Measurements from ENCODE around the gene MAST4. TPM values are rescaled to one million over a fixed set of nuclear protein-coding genes. Genes with fewer than 3 reads are reported as not detected.
"Not testable (repeated sequence)": the region's sequence is repeated elsewhere in the genome, so short reads cannot be mapped to it uniquely, and the experiment has no call there.

Gene MAST4
- polyA plus RNA-seq, 1 donor from 2014 or later, result 11.8 TPM

- H3K4me1 Mint-ChIP-seq, result peaks cover 0 to 5% (median 2%) of the 10 kb centered on the region in 3 donors
- H3K27ac Mint-ChIP-seq, result no peak overlapping the region
- H3K9me3 Mint-ChIP-seq, result peaks cover 1 to 4% (median 1%) of the 10 kb centered on the region in 3 donors
- H3K36me3 Mint-ChIP-seq, result peaks cover 4% of the 10 kb centered on the region
- no peak overlapping the region for H3K4me3 Mint-ChIP-seq
- H3K27me3 Mint-ChIP-seq, result no peaks in the 10 kb centered on the region
Observed at GRCh38 chr5:66743344-66743743, 147.2 kb downstream of the MAST4 start.

- no peaks in the 10 kb centered on the region for H3K27me3 Mint-ChIP-seq
- H3K27ac Mint-ChIP-seq, result no peak overlapping the region
- peaks cover 1 to 4% (median 1%) of the 10 kb centered on the region in 3 donors for H3K9me3 Mint-ChIP-seq
Observed at GRCh38 chr5:66744040-66744439, 147.8 kb downstream of the MAST4 start.

GRCh38 chr5:66745297-66745696 lies 149.1 kb downstream of the MAST4 start:
- Mint-ChIP-seq H3K27ac (no peak overlapping the region), H3K27me3 (no peaks in the 10 kb centered on the region), H3K9me3 (peaks cover 1 to 4% (median 1%) of the 10 kb centered on the region in 3 donors), H3K4me3 (no peak overlapping the region), H3K36me3 (peaks cover 4% of the 10 kb centered on the region), H3K4me1 (peaks cover 0 to 5% (median 2%) of the 10 kb centered on the region in 3 donors)

More at GRCh38 chr5:66744040-66744439, 147.8 kb downstream of the MAST4 start:
- Mint-ChIP-seq H3K4me1 (peaks cover 0 to 5% (median 2%) of the 10 kb centered on the region in 3 donors), H3K36me3 (peaks cover 4% of the 10 kb centered on the region), H3K4me3 (no peak overlapping the region)

GRCh38 chr5:66747607-66748006 lies 151.4 kb downstream of the MAST4 start:
- Mint-ChIP-seq H3K4me3 (no peak overlapping the region), H3K27me3 (no peaks in the 10 kb centered on the region), H3K27ac (no peak overlapping the region), H3K4me1 (peaks cover 0 to 3% (median 2%) of the 10 kb centered on the region in 3 donors), H3K36me3 (peaks cover 4% of the 10 kb centered on the region), H3K9me3 (peaks cover 1 to 4% (median 1%) of the 10 kb centered on the region in 3 donors)

- H3K4me1 Mint-ChIP-seq, result not testable (repeated sequence)
Observed at GRCh38 chr5:66752668-66753067, 156.5 kb downstream of the MAST4 start.

GRCh38 chr5:66757219-66757833 lies 161.1 kb downstream of the MAST4 start:
- Mint-ChIP-seq H3K4me1 (peaks cover 6 to 17% (median 9%) of the 10 kb centered on the region in 3 donors), H3K27me3 (no peaks in the 10 kb centered on the region), H3K27ac (no peak overlapping the region), H3K4me3 (no peak overlapping the region), H3K36me3 (peaks cover 2% of the 10 kb centered on the region), H3K9me3 (no peaks in the 10 kb centered on the region)

More at GRCh38 chr5:66752668-66753067, 156.5 kb downstream of the MAST4 start:
- H3K9me3 Mint-ChIP-seq, H3K4me3 Mint-ChIP-seq, H3K27ac Mint-ChIP-seq, H3K36me3 Mint-ChIP-seq, H3K27me3 Mint-ChIP-seq: not testable (repeated sequence)

GRCh38 chr5:66757834-66758371 lies 161.7 kb downstream of the MAST4 start:
- H3K9me3 Mint-ChIP-seq, result no peaks in the 10 kb centered on the region
- no peaks in the 10 kb centered on the region for H3K27me3 Mint-ChIP-seq
- H3K4me3 Mint-ChIP-seq, result no peak overlapping the region
- H3K36me3 Mint-ChIP-seq, result peaks cover 2% of the 10 kb centered on the region
- H3K4me1 Mint-ChIP-seq, result peaks cover 6 to 17% (median 9%) of the 10 kb centered on the region in 3 donors
- H3K27ac Mint-ChIP-seq, result no peak overlapping the region

- Mint-ChIP-seq H3K27me3 (no peaks in the 10 kb centered on the region), H3K36me3 (no peaks in the 10 kb centered on the region), H3K27ac (no peak overlapping the region)
Observed at GRCh38 chr5:66769030-66769733, 173.0 kb downstream of the MAST4 start.

GRCh38 chr5:66769839-66770617 lies 173.8 kb downstream of the MAST4 start:
- H3K27me3 Mint-ChIP-seq, result no peaks in the 10 kb centered on the region
- no peaks in the 10 kb centered on the region for H3K36me3 Mint-ChIP-seq
- no peak overlapping the region for H3K4me3 Mint-ChIP-seq
- H3K4me1 Mint-ChIP-seq, result no peaks in the 10 kb centered on the region
- H3K27ac Mint-ChIP-seq, result no peak overlapping the region
- H3K9me3 Mint-ChIP-seq, result no peaks in the 10 kb centered on the region

More at GRCh38 chr5:66769030-66769733, 173.0 kb downstream of the MAST4 start:
- H3K4me3 Mint-ChIP-seq, result peak overlapping the region in 1 of 4 donors; percentile 12
- no peaks in the 10 kb centered on the region for H3K4me1 Mint-ChIP-seq
- H3K9me3 Mint-ChIP-seq, result no peaks in the 10 kb centered on the region

GRCh38 chr5:66777868-66778267 lies 181.7 kb downstream of the MAST4 start:
- H3K4me1 Mint-ChIP-seq, result peaks cover 0 to 2% (median 0%) of the 10 kb centered on the region in 3 donors
- no peaks in the 10 kb centered on the region for H3K27me3 Mint-ChIP-seq
- no peaks in the 10 kb centered on the region for H3K36me3 Mint-ChIP-seq
- H3K9me3 Mint-ChIP-seq, result peaks cover 0 to 2% (median 0%) of the 10 kb centered on the region in 3 donors
- no peak overlapping the region for H3K27ac Mint-ChIP-seq
- no peak overlapping the region for H3K4me3 Mint-ChIP-seq

- Mint-ChIP-seq H3K36me3 (no peaks in the 10 kb centered on the region), H3K4me3 (no peak overlapping the region), H3K4me1 (peaks cover 0 to 2% (median 0%) of the 10 kb centered on the region in 3 donors), H3K27me3 (no peaks in the 10 kb centered on the region), H3K27ac (no peak overlapping the region), H3K9me3 (peaks cover 0 to 2% (median 0%) of the 10 kb centered on the region in 3 donors)
Observed at GRCh38 chr5:66779528-66779927, 183.3 kb downstream of the MAST4 start.

GRCh38 chr5:66788556-66788955 lies 192.4 kb downstream of the MAST4 start:
- Mint-ChIP-seq H3K27me3 (no peaks in the 10 kb centered on the region), H3K27ac (no peak overlapping the region), H3K4me1 (no peaks in the 10 kb centered on the region), H3K36me3 (no peaks in the 10 kb centered on the region), H3K9me3 (no peaks in the 10 kb centered on the region), H3K4me3 (no peak overlapping the region)

- H3K27me3 Mint-ChIP-seq, result no peaks in the 10 kb centered on the region
- H3K36me3 Mint-ChIP-seq, result no peaks in the 10 kb centered on the region
- no peaks in the 10 kb centered on the region for H3K4me1 Mint-ChIP-seq
- no peak overlapping the region for H3K4me3 Mint-ChIP-seq
- no peak overlapping the region for H3K27ac Mint-ChIP-seq
- H3K9me3 Mint-ChIP-seq, result no peaks in the 10 kb centered on the region
Observed at GRCh38 chr5:66789434-66789833, 193.2 kb downstream of the MAST4 start.

GRCh38 chr5:66793049-66793448 lies 196.9 kb downstream of the MAST4 start:
- Mint-ChIP-seq H3K4me1 (peaks cover 0 to 8% (median 7%) of the 10 kb centered on the region in 3 donors), H3K9me3 (no peaks in the 10 kb centered on the region), H3K36me3 (no peaks in the 10 kb centered on the region), H3K27ac (no peak overlapping the region), H3K4me3 (no peak overlapping the region), H3K27me3 (peaks cover 3% of the 10 kb centered on the region)

- no peaks in the 10 kb centered on the region for H3K36me3 Mint-ChIP-seq
- no peak overlapping the region for H3K4me3 Mint-ChIP-seq
- H3K9me3 Mint-ChIP-seq, result no peaks in the 10 kb centered on the region
- H3K27ac Mint-ChIP-seq, result no peak overlapping the region
- peaks cover 0 to 9% (median 7%) of the 10 kb centered on the region in 3 donors for H3K4me1 Mint-ChIP-seq
- H3K27me3 Mint-ChIP-seq, result peaks cover 3% of the 10 kb centered on the region
Observed at GRCh38 chr5:66795682-66796081, 199.5 kb downstream of the MAST4 start.

All from IgD-negative memory B cell (primary cell).